DMS153 treated with DMSO at 0.1 percent for 48 hours (cell line): ENCODE results near the gene FAM78A.

ENCODE experiments used
- DNase-seq: peaks from one replicate; lab custom pipeline; 2025; ENCODE audit not compliant: unreplicated experiment; lab: John Stamatoyannopoulos, UW

Gene FAM78A

GRCh38 chr9:131240047-131240921 lies 36.0 kb downstream of the FAM78A start:
- no peak for DNase-seq

- DNase-seq: no peak
Observed at GRCh38 chr9:131239161-131239975, 36.9 kb downstream of the FAM78A start.

- no peak for DNase-seq
Observed at GRCh38 chr9:131238402-131239021, 37.8 kb downstream of the FAM78A start.

GRCh38 chr9:131237931-131238401 lies 38.3 kb downstream of the FAM78A start:
- DNase-seq: peak; percentile 57

- no peak for DNase-seq
Observed at GRCh38 chr9:131237291-131237690, 39.0 kb downstream of the FAM78A start.

GRCh38 chr9:131236761-131237160 lies 39.5 kb downstream of the FAM78A start:
- no peak for DNase-seq

GRCh38 chr9:131236161-131236560 lies 40.1 kb downstream of the FAM78A start:
- DNase-seq: no peak

- DNase-seq: no peak
Observed at GRCh38 chr9:131235480-131235851, 40.8 kb downstream of the FAM78A start.

GRCh38 chr9:131234799-131235479 lies 41.4 kb downstream of the FAM78A start:
- DNase-seq: no peak

GRCh38 chr9:131233995-131234394 lies 42.3 kb downstream of the FAM78A start:
- no peak for DNase-seq

- no peak for DNase-seq
Observed at GRCh38 chr9:131233556-131233955, 42.8 kb downstream of the FAM78A start.

GRCh38 chr9:131228988-131229387 lies 47.3 kb downstream of the FAM78A start:
- DNase-seq: no peak

GRCh38 chr9:131227959-131228460 lies 48.3 kb downstream of the FAM78A start:
- no peak for DNase-seq

GRCh38 chr9:131227112-131227958 lies 49.0 kb downstream of the FAM78A start:
- peak; percentile 12 for DNase-seq

- DNase-seq: no peak
Observed at GRCh38 chr9:131226226-131226625, 50.1 kb downstream of the FAM78A start.

- DNase-seq: no peak
Observed at GRCh38 chr9:131222460-131222859, 53.9 kb downstream of the FAM78A start.

- DNase-seq: no peak
Observed at GRCh38 chr9:131220485-131220884, 55.8 kb downstream of the FAM78A start.

- DNase-seq: no peak
Observed at GRCh38 chr9:131218370-131218769, 57.9 kb downstream of the FAM78A start.

GRCh38 chr9:131217331-131218031 lies 58.8 kb downstream of the FAM78A start:
- DNase-seq: no peak
